Fibroblast of gingiva (primary cell): ENCODE measurements around the gene USP4.
A peak's percentile ranks its signal among the peaks of the same experiment; 100 is the strongest.
"Not testable (repeated sequence)": the region's sequence is repeated elsewhere in the genome, so short reads cannot be mapped to it uniquely, and the experiment has no call there.

Experiments
- DNase-seq: peaks from one replicate; pipeline ENCODE4 v3.0.0-alpha.2; 2011; ENCODE audit warnings: low read depth

The USP4 gene, protein sequence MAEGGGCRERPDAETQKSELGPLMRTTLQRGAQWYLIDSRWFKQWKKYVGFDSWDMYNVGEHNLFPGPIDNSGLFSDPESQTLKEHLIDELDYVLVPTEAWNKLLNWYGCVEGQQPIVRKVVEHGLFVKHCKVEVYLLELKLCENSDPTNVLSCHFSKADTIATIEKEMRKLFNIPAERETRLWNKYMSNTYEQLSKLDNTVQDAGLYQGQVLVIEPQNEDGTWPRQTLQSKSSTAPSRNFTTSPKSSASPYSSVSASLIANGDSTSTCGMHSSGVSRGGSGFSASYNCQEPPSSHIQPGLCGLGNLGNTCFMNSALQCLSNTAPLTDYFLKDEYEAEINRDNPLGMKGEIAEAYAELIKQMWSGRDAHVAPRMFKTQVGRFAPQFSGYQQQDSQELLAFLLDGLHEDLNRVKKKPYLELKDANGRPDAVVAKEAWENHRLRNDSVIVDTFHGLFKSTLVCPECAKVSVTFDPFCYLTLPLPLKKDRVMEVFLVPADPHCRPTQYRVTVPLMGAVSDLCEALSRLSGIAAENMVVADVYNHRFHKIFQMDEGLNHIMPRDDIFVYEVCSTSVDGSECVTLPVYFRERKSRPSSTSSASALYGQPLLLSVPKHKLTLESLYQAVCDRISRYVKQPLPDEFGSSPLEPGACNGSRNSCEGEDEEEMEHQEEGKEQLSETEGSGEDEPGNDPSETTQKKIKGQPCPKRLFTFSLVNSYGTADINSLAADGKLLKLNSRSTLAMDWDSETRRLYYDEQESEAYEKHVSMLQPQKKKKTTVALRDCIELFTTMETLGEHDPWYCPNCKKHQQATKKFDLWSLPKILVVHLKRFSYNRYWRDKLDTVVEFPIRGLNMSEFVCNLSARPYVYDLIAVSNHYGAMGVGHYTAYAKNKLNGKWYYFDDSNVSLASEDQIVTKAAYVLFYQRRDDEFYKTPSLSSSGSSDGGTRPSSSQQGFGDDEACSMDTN

DNA sequence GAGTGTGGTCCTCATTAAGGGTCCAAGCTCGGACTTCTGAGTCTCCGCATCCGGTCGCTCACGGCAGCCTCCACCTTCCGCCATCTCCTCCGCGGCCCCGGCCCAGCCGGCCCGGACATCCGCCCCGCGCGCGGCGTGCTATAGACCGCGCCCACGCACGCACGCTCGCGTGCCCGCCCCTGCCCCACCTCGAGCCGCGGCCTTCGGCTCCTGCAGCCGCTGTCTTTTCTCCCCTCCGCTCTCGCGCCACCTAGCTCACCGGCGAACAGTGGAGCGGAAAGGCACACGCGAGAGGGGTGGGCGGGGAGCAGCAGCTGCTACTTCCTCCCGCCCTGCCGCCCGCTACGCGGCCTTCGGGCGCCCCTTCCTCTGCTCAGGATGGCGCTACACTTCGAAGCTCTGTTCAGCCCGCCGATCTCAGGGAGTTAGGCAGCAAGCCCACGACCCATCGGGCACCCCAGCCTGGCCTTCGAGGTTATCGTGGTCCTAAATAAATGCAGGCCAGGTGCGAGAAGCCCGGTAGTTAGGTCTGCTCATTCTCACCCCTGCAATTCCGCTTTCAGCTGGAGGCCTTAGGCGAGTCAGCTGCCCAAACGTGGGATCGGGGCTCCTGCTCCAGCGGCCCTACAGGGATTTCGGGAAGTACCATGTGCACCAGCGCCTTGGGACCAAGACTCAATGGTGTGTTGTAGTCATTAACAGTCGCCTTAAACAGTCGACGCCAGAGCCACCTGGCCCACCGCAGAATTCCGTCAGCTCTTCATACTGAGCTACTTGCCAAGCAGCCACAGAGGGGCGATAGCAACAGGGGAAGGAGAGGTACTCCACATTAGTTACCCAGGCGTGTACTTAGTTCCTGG lies at the start of gene USP4:
USP4 (minus strand) TSS at position 113 of the 860 bp plus-strand sequence; CDS start at position 84, 29 bp downstream.
- DNase-seq, result peak; percentile 81

DNA sequence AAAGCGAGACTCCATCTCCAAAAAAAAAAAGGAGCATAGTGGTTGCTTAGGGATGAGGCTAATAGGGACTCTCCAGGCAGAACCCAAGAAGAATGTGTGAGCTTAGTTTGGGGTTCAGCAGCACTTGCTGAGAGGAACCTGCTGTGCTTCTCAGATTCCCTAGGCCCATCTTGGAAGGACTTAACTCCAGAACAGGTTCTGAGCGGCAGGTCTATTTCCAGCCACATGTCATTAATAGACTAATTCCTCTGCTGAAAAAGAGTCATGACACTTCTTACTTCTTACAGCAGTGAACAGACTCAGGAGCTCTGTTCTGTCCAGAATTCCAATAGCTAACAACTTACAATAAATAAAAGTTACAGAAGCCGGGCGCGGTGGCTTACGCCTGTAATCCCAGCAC lies 49.4 kb upstream of the USP4 start:
- DNase-seq, result no peak

DNA sequence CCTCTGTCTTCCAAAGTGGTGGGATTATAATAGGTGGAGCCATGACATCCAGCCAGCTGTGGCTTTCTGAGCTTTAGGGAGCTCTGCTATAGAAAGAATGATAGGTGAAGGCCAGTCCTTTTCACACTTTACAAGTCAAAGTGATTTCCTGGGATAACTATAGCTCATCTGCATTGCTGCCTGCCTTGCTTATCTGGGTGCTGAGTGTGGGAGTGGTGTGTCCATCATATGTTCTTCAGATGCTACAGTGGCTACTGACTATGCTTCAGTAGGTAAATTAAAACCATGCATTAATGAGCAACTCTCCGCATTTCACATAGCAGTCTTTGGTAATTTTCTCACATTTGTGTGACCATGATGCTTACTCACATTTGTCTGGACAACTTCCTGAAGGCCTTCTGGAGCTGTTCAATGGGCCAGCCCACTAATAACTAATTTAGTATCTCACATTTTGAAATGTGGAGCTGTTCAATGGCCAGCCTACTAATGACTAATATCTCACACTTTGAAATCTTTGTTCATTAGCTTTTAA lies 48.5 kb upstream of the USP4 start:
- no peak for DNase-seq

DNA sequence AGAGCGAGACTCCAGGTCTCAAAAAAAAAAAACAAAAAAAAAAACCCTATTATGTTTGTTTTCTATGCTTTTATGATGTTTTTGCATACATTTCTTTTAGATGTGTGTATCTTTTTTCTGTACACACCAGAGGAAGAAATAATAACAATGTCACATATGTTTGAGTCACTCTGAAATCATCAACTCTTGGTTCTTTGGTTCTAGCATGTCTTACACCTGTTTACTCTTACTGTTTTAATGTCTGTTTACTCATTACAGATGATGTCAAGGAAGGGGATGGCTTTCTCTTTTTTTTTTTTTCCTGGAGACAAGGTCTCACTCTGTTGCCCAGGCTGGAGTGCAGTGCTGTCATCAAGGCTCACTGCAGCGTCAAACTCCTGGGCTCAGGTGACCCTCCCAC lies 47.9 kb upstream of the USP4 start:
- DNase-seq, result no peak

DNA sequence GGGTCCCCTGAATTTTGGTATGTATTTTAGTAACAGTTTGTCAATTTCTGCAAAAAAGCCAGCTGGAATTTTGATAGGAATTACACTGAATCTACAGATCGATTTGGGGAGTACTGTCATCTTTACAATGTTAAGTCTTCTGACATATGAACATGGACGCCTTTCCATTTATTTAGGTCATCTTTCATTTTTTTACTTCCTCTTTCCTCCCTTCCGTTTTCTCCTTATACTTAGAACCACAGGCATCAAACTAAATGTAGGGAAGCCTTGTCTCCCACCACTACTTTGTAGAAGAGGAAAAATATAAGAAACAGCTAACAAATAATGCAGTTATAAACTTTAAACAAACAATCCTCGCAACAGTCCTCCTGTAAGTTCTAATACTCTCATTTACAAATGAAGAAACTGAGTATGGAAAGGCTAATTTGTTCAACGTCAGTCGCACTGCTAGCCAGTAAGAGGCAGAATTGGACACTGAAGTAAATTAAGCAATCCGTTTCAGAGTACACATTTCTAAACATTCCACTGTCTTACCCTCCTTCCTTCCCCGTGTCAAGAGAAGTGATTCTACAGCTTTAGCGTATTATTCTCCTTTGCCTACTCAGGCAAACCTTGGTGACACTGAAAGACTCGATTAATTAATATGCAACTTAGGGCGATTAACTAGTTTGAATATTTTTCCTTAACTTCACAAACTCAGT lies 46.4 kb upstream of the USP4 start:
- DNase-seq, result no peak

DNA sequence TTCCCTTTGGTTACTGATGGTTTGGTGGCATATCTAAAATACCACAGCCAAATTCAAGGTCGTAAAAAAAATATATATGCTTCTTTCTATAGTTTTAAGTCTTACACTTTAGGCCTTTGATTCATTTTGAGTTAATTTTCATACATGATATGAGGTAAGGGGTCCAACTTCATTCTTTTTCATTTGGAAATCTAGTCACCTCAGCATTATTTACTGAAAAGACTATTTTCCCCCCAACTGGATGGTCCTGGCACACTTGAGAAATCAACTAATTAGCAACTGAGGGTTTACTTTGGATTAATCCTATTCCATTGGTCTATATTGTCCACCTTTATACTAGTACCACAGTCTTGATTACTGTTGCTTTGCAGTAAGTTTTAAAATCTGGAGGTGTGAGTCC lies 45.8 kb upstream of the USP4 start:
- no peak for DNase-seq

DNA sequence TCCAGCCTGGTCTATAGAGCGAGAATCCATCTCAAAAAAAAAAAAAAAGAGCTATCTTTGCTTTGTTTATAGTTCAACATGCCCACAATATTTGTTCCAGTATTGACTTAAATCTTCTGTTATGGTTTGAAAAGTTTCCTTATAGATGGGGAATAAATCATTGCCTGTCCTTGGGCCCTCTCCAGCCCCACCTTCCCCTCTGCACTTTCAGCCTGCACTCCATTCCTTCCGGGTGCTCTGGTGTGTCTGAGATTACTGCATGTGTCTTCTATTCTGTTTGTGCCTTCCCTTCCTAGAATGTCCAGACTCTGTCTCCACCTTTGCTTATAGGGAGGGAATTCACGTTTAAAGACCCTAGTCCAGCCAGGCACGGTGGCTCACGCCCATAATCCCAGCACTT lies 43.5 kb upstream of the USP4 start:
- DNase-seq, result no peak

DNA sequence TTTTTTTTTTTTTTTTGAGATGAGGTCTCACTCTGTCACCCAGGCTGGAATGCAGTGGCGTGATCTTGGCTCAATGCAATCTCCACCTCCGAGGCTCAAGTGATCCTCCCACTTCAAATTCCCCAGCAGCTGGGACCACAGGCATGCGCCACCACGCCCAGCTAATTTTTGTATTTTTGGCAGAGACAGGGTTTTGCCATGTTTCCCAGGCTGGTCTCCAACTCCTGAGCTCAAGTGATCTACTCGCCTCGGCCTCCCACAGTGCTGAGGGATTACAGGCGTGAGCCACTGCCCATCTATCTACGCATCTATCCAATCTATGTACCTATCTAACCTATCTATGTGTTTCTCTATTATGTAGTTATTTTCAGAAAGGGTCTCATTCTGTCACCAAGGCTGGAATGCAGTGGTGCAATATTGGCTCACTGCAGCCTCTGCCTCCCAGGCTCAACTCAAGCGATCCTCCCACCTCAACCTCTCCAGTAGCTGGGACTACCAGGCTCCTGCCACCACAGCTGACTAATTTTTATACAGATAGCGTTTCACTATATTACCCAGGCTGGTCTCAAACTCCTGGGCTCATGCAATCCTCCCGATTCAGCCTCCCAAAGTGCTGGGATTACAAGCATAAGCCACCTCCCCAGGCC lies 38.5 kb upstream of the USP4 start:
- DNase-seq, result peak; percentile 87

DNA sequence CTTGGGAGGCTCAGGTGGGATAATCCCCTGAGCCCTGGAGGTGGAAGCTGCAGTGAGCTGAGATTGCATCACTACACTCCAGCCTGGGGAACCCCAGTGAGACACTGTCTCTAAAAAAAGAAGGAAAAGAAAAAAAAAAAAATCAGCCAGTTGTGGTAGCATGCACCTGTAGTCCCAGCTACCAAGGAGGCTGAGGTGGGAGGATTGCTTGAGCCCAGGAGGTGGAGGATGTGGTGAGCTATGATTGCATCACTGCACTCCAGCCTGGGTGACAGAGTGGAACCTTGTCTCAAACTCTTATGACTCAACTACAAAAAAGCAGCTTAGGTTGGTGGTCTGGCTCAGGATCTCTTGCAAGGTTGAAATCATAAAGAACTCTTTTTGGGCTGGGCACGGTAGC lies 37.6 kb upstream of the USP4 start:
- DNase-seq, result no peak

DNA sequence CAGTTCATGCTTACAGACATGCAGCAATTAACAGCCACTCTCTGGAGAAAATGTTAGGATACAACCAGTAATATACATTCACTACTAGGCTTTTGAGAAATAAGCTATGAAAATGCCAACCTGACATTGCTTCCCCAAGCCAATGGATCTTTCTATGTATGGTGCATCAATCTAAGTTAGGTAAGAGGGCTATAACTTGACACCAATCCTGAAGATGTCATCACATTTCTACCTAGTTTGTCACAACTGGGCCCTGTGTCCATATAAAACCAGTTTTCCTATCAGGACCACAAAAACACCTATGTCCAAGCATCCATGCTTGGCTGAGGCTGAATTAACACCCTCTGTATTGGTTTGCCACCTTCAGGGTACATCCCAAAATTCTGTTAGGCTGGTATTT lies 32.1 kb upstream of the USP4 start:
- DNase-seq, result no peak

DNA sequence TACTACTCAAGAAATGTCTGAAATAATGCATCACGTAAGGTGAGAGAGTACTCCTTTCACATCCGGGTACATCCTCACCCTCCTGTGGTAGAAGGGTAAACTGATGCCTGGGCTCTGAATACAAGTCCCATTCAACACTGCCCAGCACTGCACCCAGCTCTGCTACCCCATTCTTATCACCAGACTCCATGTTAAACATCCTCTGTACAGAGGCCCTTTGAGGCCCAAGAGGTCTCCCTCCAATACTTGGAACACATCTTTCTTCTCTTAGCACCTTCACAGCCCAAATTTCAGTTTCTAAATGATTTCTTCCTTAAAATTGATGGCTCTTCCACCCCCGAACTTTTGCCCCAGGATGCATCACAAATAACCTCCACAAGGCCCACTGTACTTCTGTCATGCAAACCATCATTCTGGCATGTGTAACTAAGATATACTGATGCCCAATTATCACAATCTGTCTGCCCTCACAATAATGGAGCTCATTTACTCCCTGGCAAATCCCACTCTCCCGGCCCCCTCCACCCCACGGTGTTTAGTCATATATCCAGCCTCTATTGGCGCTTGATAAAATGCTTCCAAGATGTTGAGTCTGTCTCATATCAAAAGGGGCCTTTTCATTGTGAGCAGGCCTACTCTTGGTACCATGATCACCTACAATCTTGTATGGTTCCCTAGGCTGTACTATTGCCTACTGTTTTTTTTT lies 30.9 kb upstream of the USP4 start:
- no peak for DNase-seq

DNA sequence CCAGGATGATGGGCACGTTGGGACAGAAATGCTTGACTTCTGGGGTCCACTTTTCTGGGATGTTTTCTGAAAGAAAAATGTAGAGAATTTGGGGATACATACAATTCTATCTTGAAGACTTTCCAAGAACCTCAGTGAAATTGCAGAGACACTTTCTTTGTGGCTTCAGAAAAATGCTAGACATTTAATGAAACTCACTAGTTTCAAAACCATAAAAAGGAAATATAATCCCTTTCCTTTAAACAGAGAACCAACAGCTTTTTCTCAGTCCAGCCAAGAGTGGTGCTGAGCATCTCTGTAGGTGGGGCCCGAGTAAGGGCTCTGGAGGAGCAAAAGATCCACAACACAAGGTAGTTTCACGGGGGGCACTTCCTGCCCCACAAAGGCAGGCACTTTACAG lies 22.7 kb upstream of the USP4 start:
- DNase-seq, result peak; percentile 56

DNA sequence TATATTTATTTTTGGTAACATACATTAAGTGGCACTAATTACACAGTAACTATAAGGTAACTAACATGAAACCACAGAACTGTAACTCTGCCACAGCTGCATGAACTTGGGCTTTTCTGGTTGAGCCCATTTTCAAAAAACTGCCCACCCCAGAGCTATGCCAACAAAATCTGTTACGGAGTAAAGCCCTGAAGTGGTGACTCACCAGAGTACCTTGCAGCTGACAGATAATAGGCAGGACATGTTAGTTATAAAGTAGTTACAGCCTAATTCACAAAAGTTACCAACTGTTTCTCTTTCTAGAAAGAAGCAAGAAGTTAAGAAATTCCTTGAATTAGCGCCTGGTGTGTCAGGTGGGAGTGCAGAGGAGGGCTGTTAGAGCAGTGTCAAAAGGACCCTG lies 19.8 kb upstream of the USP4 start:
- no peak for DNase-seq

DNA sequence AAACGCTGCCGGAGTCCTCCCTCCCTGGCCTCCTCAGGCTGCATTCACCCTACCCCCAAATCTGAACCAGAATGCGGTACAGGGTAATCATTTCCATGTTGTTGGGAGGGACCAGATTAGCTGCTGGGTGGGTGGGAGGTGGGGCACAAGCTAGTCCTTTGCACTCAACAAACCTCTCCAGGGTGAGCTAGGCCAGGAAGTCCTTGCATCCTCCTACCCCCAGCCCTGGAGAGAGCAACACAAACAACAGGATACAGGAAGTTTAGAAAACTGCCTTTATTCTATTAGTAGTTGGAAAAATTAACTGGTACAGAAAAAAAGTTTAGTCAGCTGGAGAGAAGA lies 19.0 kb upstream of the USP4 start:
- no peak for DNase-seq

DNA sequence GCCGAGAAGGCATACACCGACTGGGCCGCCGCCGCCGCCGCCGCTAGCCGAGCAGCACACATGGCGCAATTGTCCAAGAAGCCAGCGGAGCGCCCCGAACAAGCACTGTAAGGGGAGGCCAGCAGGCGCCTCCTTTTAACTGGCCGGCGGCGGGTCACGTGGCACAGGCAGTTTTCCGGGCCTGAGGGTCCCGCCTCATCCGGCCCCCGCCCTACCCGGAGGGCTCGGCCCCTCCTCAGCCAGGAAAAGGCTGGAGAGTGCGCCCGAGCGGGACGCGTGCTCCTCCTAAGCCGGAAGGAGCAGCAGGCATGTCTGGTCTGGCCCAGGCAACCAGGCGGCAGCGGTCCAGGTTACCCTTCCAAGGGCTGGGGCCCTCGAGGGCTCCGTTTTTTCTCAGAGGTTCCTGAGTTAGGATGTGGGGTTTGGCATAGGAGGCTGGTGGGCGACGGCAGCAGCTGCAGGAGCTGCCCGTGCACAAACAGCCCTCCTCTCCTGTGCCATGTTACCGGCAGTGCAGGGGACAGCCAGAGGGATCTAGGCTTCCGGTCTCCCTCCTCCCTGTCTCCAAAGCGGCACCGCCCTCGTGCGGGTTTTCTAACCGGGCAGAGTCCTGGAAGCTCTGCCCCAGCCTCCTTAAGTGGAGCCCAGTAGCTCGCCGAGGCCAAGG lies 18.5 kb upstream of the USP4 start, which contains the start of gene GPX1:
GPX1 (minus strand) TSS at position 137 of the 667 bp plus-strand sequence; CDS start at position 62, 75 bp downstream.
- peak; percentile 97 for DNase-seq

DNA sequence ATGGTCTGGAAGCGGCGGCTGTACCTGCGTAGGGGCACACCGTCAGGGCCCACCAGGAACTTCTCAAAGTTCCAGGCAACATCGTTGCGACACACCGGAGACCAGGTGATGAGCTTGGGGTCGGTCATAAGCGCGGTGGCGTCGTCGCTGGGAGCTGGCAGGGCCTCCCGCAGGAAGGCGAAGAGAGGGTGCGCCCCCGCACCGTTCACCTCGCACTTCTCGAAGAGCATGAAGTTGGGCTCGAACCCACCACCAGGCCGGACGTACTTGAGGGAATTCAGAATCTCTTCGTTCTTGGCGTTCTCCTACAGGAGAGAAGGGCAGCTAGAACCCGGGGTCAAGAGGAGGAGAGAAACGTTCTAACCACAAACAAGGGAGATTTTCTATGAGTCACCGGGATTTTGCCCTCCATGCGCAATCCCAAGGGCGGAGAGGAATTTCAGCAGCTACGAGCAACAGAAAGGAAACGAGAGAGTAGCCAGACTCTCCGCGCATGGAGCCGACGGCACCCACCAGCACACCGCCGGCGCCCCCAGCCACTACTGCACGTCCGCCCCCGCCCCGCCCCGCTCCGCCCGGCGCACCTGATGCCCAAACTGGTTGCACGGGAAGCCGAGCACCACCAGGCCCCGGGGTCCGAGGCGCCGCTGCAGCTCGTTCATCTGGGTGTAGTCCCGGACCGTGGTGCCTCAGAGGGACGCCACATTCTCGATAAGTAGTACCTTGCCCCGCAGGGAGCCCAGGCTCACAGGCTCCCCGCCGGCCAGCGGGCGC lies 17.8 kb upstream of the USP4 start:
- DNase-seq, result peak; percentile 84

DNA sequence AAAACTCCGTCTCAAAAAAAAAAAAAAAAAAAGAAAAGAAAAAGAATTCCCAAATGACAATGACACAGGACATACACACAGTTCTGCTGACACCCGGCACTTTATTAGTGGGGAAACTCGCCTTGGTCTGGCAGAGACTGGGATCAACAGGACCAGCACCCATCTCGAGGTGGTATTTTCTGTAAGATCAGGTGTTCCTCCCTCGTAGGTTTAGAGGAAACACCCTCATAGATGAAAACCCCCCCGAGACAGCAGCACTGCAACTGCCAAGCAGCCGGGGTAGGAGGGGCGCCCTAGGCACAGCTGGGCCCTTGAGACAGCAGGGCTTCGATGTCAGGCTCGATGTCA lies 17.2 kb upstream of the USP4 start:
- not testable (repeated sequence) for DNase-seq

DNA sequence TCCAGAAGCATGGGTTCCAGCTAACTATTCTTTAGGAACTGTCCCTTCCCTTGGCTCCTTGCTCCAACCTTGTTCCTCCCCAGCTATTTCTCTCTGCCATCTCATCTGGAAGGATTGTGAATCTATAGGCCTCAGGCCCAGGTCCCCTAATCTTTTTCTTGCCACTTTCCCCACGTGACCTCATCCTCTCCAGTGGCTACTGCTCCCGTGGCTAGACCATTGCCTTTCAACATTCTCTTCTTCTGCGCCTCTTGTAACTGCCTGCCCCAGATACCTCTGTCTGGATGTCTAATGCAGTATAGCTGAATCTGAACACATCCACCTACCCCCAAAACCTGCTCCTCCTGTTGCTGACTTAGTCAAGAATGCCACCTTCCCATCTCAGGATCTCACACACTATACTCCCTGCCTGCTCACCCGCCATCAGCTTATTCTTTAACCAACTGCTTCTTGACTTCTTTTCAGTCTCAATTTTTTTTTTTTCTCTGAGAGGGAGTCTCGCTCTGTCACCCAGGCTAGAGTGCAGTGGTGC lies 13.1 kb upstream of the USP4 start:
- DNase-seq, result no peak

DNA sequence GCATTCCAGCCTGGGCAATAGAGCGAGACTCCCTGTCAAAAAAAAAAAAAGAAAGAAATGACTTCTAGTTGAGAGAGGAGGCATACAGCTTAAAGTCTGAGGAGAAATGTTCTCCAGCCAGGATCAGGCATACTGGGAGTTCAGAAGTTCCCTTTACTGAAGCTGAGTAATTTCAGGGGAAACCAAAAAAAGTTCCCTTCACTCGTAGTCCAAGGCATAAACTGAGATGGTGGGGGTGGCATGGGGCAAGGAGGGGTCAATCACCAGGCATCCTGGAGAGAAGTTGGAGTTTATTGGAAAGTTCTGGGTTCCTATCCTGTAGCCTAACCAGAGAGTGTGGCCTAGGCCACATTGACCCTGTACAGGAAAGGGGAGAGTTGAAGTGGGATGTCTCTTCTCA lies 12.4 kb upstream of the USP4 start:
- DNase-seq, result no peak
